GM13977 (cell line): ENCODE data around the gene UBE3B.
"Not testable (repeated sequence)": the region's sequence is repeated elsewhere in the genome, so short reads cannot be mapped to it uniquely, and the experiment has no call there.

Experiments
- DNase-seq: peaks from one replicate; pipeline ENCODE4 v3.0.0; 2012; ENCODE audit warnings: low spot score
- CTCF ChIP-seq: IDR thresholded peaks from 2 replicates; pipeline ENCODE4 v1.5.1; 2012; ENCODE audit warnings: mild to moderate bottlenecking, control low read depth; ENCODE audit not compliant: insufficient read depth; ENCODE audit errors: extremely low read depth, missing control alignments
- in situ Hi-C: fragments of 300-500 bp; cut with MboI; formaldehyde crosslinking; loops from one replicate; pipeline ENCODE4 v1.12.0; 2022; ENCODE audit warnings: low sequenced_read_pairs, low pct_unique_long_range_greater_than_20kb, mixed read lengths, inconsistent platforms; ENCODE audit not compliant: unreplicated experiment

The UBE3B gene

GRCh38 chr12:109469517-109469916 is 7.9 kb upstream of the UBE3B start:
- in situ Hi-C loops, result no loop called here
- TF ChIP-seq CTCF, result no peak

GRCh38 chr12:109473006-109473405 is 4.4 kb upstream of the UBE3B start:
- in situ Hi-C loops, result no loop called here
- no peak for TF ChIP-seq CTCF
- no peak for DNase-seq

More at GRCh38 chr12:109469517-109469916, 7.9 kb upstream of the UBE3B start:
- DNase-seq, result no peak

- DNase-seq, in situ Hi-C loops: not testable (repeated sequence)
Measured at GRCh38 chr12:109473526-109474270, 3.7 kb upstream of the UBE3B start.

- no peak for DNase-seq
- in situ Hi-C loops, result no loop called here
- no peak for TF ChIP-seq CTCF
Measured at GRCh38 chr12:109475121-109475520, 2.3 kb upstream of the UBE3B start.

- DNase-seq, result no peak
- no peak for TF ChIP-seq CTCF
- in situ Hi-C loops, result no loop called here
Measured at GRCh38 chr12:109475993-109476806, 1.2 kb upstream of the UBE3B start.

GRCh38 chr12:109476807-109477184 is 638 bp upstream of the UBE3B start:
- no peak for DNase-seq
- in situ Hi-C loops, result no loop called here
- no peak for TF ChIP-seq CTCF

- DNase-seq, result no peak
- no peak for TF ChIP-seq CTCF
- in situ Hi-C loops, result no loop called here
Measured at GRCh38 chr12:109477963-109478315, 505 bp downstream of the UBE3B start.
